GM13976 (cell line): ENCODE results near the gene SGCE.

Source experiments
- DNase-seq: peaks from one replicate; pipeline ENCODE4 v3.0.0; 2012; ENCODE audit warnings: low spot score
- CTCF ChIP-seq: IDR thresholded peaks from 2 replicates; pipeline ENCODE4 v1.5.1; 2012; ENCODE audit warnings: borderline replicate concordance, mild to moderate bottlenecking; ENCODE audit not compliant: insufficient read depth; ENCODE audit errors: extremely low read depth, missing control alignments, control extremely low read depth
- in situ Hi-C: fragments of 300-500 bp; cut with MboI; formaldehyde crosslinking; loops from one replicate; pipeline ENCODE4 v1.12.0; 2022; ENCODE audit warnings: low sequenced_read_pairs, mixed read lengths, inconsistent platforms; ENCODE audit not compliant: unreplicated experiment

Gene SGCE

GRCh38 chr7:94633014-94633341 is 23.0 kb downstream of the SGCE start:
- in situ Hi-C loops = no loop called here
- no peak for DNase-seq
- no peak for TF ChIP-seq CTCF

GRCh38 chr7:94632338-94633013 is 23.5 kb downstream of the SGCE start:
- in situ Hi-C loops = no loop called here

GRCh38 chr7:94630855-94631254 is 25.1 kb downstream of the SGCE start:
- in situ Hi-C loops = no loop called here
- TF ChIP-seq CTCF = no peak
- DNase-seq = no peak

More at GRCh38 chr7:94632338-94633013, 23.5 kb downstream of the SGCE start:
- no peak for DNase-seq
- no peak for TF ChIP-seq CTCF

GRCh38 chr7:94623820-94624219 is 32.1 kb downstream of the SGCE start:
- in situ Hi-C loops = no loop called here
- no peak for DNase-seq
- no peak for TF ChIP-seq CTCF

- TF ChIP-seq CTCF = no peak
- no peak for DNase-seq
- in situ Hi-C loops = no loop called here
Measured at GRCh38 chr7:94621120-94621519, 34.8 kb downstream of the SGCE start.

- DNase-seq = peak; percentile 38
Measured at GRCh38 chr7:94620703-94621118, 35.2 kb downstream of the SGCE start.

More at GRCh38 chr7:94620703-94621118, 35.2 kb downstream of the SGCE start:
- no peak for TF ChIP-seq CTCF
- in situ Hi-C loops = no loop called here
